SK-N-SH (cell line): ENCODE results near the gene ZC3H12C. TPM values are rescaled to one million over a fixed set of nuclear protein-coding genes. Genes with fewer than 3 reads are reported as not detected.

Source experiments
- CTCF ChIA-PET: fragments of 300-600, 350-600 bp; formaldehyde crosslinking; extraction: SDS; loops from one replicate; lab custom pipeline; 2021; lab: Yijun Ruan, JAX
- POLR2A ChIA-PET: fragments of 350-600 bp; sonication (Branson Sonifier 250); formaldehyde crosslinking; extraction: SDS; loops from one replicate; lab custom pipeline; 2020; ENCODE audit warnings: antibody characterized with exemption, inconsistent platforms; lab: Yijun Ruan, JAX
- DNase-seq: peaks from one replicate; pipeline ENCODE4 v3.0.0; 2012
- H2AFZ ChIP-seq: fragments of 200-600 bp; sonication (generic); 2 replicates; pipeline ENCODE4 v1.8.1; 2016; ENCODE audit warnings: antibody characterized with exemption, mild to moderate bottlenecking, low read depth
- H3F3A ChIP-seq: fragments of 200-600 bp; sonication (generic); replicated peaks from 2 replicates; pipeline ENCODE3; 2016; ENCODE audit warnings: antibody characterized with exemption, mild to moderate bottlenecking; ENCODE audit not compliant: insufficient read depth
- H3K27ac ChIP-seq, 2 experiments: fragments of 200-500 bp in 1 of 2; fragments of 200-600 bp in 1 of 2; sonication (Bioruptor generic) in 1 of 2; sonication (generic), shearing (Covaris generic) in 1 of 2; 2 replicates each; pipeline versions ENCODE4 v1.5.1 to v1.6.1; 2014 to 2016; ENCODE audit warnings: low read depth in 2 of 2, inconsistent platforms in 1 of 2, low read length in 1 of 2, mild to moderate bottlenecking in 1 of 2, mixed read lengths in 1 of 2
- H3K27me3 ChIP-seq: fragments of 200-600 bp; sonication (generic), shearing (Covaris generic); 2 replicates; pipeline ENCODE4 v1.6.1; 2016; ENCODE audit warnings: mixed run types; ENCODE audit not compliant: insufficient read depth
- H3K36me3 ChIP-seq, 2 experiments: fragments of 200-500 bp in 1 of 2; fragments of 200-600 bp in 1 of 2; sonication (Bioruptor generic) in 1 of 2; sonication (generic) in 1 of 2; replicated peaks in 1 of 2; 2 replicates each; pipeline versions ENCODE3 to v1.5.1; 2014 to 2016; ENCODE audit warnings: low read length in 1 of 2, mild to moderate bottlenecking in 1 of 2; ENCODE audit not compliant: insufficient read depth in 2 of 2, control insufficient read depth in 1 of 2
- H3K4me1 ChIP-seq, 2 experiments: fragments of 200-500 bp in 1 of 2; fragments of 200-600 bp in 1 of 2; sonication (Bioruptor generic) in 1 of 2; sonication (generic), shearing (Covaris generic) in 1 of 2; 2 replicates each; pipeline versions ENCODE4 v1.5.1 to v1.6.1; 2014 to 2016; ENCODE audit warnings: low read depth in 1 of 2, low read length in 1 of 2, mixed run types in 1 of 2; ENCODE audit not compliant: insufficient read depth in 2 of 2, control insufficient read depth in 1 of 2
- H3K4me2 ChIP-seq: fragments of 200-600 bp; sonication (generic), shearing (Covaris generic); 2 replicates; pipeline ENCODE4 v1.6.1; 2017; ENCODE audit warnings: mixed run types
- H3K4me3 ChIP-seq, 2 experiments: fragments of 200-500 bp in 1 of 2; fragments of 200-600 bp in 1 of 2; sonication (Bioruptor generic) in 1 of 2; sonication (generic), shearing (Covaris generic) in 1 of 2; 2 replicates each; pipeline versions ENCODE4 v1.5.1 to v1.8.1; 2014 to 2016; ENCODE audit warnings: low read depth in 2 of 2, inconsistent platforms in 1 of 2, low read length in 1 of 2, mild to moderate bottlenecking in 1 of 2, mixed read lengths in 1 of 2, moderate library complexity in 1 of 2
- H3K79me2 ChIP-seq: fragments of 200-600 bp; sonication (generic); 2 replicates; pipeline ENCODE4 v1.8.1; 2017; ENCODE audit warnings: mild to moderate bottlenecking; ENCODE audit not compliant: insufficient read depth
- H3K9ac ChIP-seq: fragments of 200-600 bp; sonication (generic); 2 replicates; pipeline ENCODE4 v1.6.1; 2017; ENCODE audit warnings: mixed run types
- H3K9me2 ChIP-seq: fragments of 200-600 bp; sonication (generic); 2 replicates; pipeline ENCODE4 v1.6.1; 2017; ENCODE audit warnings: mixed run types
- H3K9me3 ChIP-seq: fragments of 200-600 bp; sonication (generic); 2 replicates; pipeline ENCODE4 v1.6.1; 2017; ENCODE audit warnings: mixed run types, mild to moderate bottlenecking, moderate library complexity
- H4K20me1 ChIP-seq: fragments of 200-600 bp; sonication (generic); 2 replicates; pipeline ENCODE4 v1.6.1; 2017; ENCODE audit warnings: mild to moderate bottlenecking, mixed run types; ENCODE audit not compliant: insufficient read depth
- ELF1 ChIP-seq: IDR thresholded peaks from 2 replicates; pipeline ENCODE4 v1.4.0; 2012
- EZH2phosphoT487 ChIP-seq: fragments of 200-600 bp; sonication (generic); IDR thresholded peaks from 2 replicates; pipeline ENCODE4 v1.6.1; 2017; ENCODE audit warnings: low read depth, mixed run types, mild to moderate bottlenecking, antibody characterized with exemption, moderate library complexity, borderline replicate concordance
- FOXJ3 ChIP-seq: sonication (generic); formaldehyde crosslinking; IDR thresholded peaks from 2 replicates; pipeline ENCODE4 v1.5.1; 2020; ENCODE audit warnings: mild to moderate bottlenecking, missing genetic modification reagents
- GABPA ChIP-seq: IDR thresholded peaks from 2 replicates; pipeline ENCODE4 v1.4.0; 2012; ENCODE audit warnings: low read depth, mild to moderate bottlenecking
- GATA2 ChIP-seq: sonication (generic); formaldehyde crosslinking; IDR thresholded peaks from 2 replicates; pipeline ENCODE4 v1.5.0; 2020; ENCODE audit warnings: mild to moderate bottlenecking, missing genetic modification reagents
- JUND ChIP-seq: IDR thresholded peaks from 2 replicates; pipeline ENCODE4 v1.4.0; 2012
- MXI1 ChIP-seq: IDR thresholded peaks from 2 replicates; pipeline ENCODE4 v1.6.1; 2012; ENCODE audit warnings: mild to moderate bottlenecking, low read depth, low read length, improper control_type of control experiment
- PBX3 ChIP-seq: IDR thresholded peaks from 2 replicates; pipeline ENCODE4; 2012
- POLR2AphosphoS5 ChIP-seq: IDR thresholded peaks from 2 replicates; pipeline ENCODE4 v1.6.1; 2012; ENCODE audit warnings: low read depth, low read length
- REST ChIP-seq: IDR thresholded peaks from 2 replicates; pipeline ENCODE4 v1.6.1; 2012; ENCODE audit warnings: mild to moderate bottlenecking, low read depth, low read length, moderate library complexity
- RFX5 ChIP-seq: IDR thresholded peaks from 2 replicates; pipeline ENCODE4 v1.6.1; 2012; ENCODE audit warnings: mild to moderate bottlenecking, improper control_type of control experiment, low read length
- SMC3 ChIP-seq: IDR thresholded peaks from 2 replicates; pipeline ENCODE4 v1.6.1; 2012; ENCODE audit warnings: low read depth, low read length, improper control_type of control experiment
- TAF1 ChIP-seq: IDR thresholded peaks from 2 replicates; pipeline ENCODE4 v1.6.1; 2012; ENCODE audit warnings: low read depth, mild to moderate bottlenecking, low read length, moderate library complexity, borderline replicate concordance
- TCF12 ChIP-seq: IDR thresholded peaks from 2 replicates; pipeline ENCODE4 v1.4.0; 2012
- TEAD4 ChIP-seq: IDR thresholded peaks from 2 replicates; pipeline ENCODE4 v1.4.0; 2012; ENCODE audit warnings: mild to moderate bottlenecking, borderline replicate concordance; ENCODE audit not compliant: insufficient read depth
- USF1 ChIP-seq: IDR thresholded peaks from 2 replicates; pipeline ENCODE4 v1.4.0; 2012; ENCODE audit warnings: low read depth, borderline replicate concordance
- YY1 ChIP-seq: IDR thresholded peaks from 2 replicates; pipeline ENCODE4 v1.4.0; 2012; ENCODE audit warnings: low read depth, mild to moderate bottlenecking
- WGBS: methylation state at CpG from one replicate; pipeline ENCODE4 v1.1.6; 2017; ENCODE audit warnings: low lambda C conversion rate; 5-methylcytosine and 5-hydroxymethylcytosine counted together
- polyA plus RNA-seq, 3 experiments: library from polyadenylated mRNA; depleted of rRNA; stranded (reverse); fragments of >200 nt; gene quantifications; 2 replicates each; pipeline ENCODE4 v1.2.3, GENCODE V29; 2012
- TF ChIP-seq, protein P1 (sequence below): IDR thresholded peaks from 2 replicates; pipeline ENCODE4 v1.4.0; 2012; ENCODE audit warnings: low read depth, borderline replicate concordance

ZC3H12C gene
- polyA plus RNA-seq, 1 of the 3 experiments (the other 2 are of a cell fraction) = 2.8 TPM

DNA sequence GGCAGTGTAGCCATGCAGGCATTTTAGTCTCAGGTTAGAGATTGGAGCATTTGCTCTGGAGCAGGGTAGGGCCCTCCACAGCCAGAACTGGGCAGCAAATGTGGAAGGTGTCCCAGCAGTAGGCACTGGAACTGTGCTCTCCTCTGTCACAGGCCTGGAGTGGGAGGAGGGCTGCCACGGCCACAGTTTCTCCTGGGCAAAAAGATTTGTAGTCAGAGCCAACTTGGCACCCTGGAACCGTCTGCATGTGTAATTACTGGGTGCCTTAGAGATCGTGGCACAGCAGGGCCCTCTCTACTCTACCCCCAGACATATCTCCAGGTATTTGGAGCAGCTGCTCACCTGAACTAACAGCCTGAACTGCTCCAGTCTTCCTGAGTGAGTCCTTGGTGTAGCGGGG lies 93.7 kb downstream of the ZC3H12C start:
- 93% methylated on average over 3 of the region's 4 CpGs for WGBS
- Histone ChIP-seq H3K4me2 (no peak overlapping the region), H3K79me2 (no peaks in the 10 kb centered on the region), H3F3A (no peaks in the 10 kb centered on the region), H3K4me1 (no peaks in the 10 kb centered on the region; a peak in 1 of 4 replicates), H3K4me3 (no peak overlapping the region), H4K20me1 (no peaks in the 10 kb centered on the region), H3K27ac (no peak overlapping the region), H3K9me3 (no peaks in the 10 kb centered on the region), H3K9me2 (no peaks in the 10 kb centered on the region), H3K27me3 (no peaks in the 10 kb centered on the region), H2AFZ (no peak overlapping the region), H3K9ac (no peak overlapping the region), H3K36me3 (no peaks in the 10 kb centered on the region)
- DNase-seq = no peak
- POLR2A ChIA-PET = no interaction called here
- TF ChIP-seq POLR2AphosphoS5 (no peak), MXI1 (no peak), EZH2phosphoT487 (no peak), TAF1 (no peak), SMC3 (no peak), YY1 (no peak), JUND (no peak), GATA2 (CRISPR knock-in tag) (no peak), TCF12 (no peak), USF1 (no peak), ELF1 (no peak), TEAD4 (no peak), REST (no peak), RFX5 (no peak), PBX3 (no peak), GABPA (no peak), FOXJ3 (CRISPR knock-in tag) (no peak)
- TF ChIP-seq, protein P1, sequence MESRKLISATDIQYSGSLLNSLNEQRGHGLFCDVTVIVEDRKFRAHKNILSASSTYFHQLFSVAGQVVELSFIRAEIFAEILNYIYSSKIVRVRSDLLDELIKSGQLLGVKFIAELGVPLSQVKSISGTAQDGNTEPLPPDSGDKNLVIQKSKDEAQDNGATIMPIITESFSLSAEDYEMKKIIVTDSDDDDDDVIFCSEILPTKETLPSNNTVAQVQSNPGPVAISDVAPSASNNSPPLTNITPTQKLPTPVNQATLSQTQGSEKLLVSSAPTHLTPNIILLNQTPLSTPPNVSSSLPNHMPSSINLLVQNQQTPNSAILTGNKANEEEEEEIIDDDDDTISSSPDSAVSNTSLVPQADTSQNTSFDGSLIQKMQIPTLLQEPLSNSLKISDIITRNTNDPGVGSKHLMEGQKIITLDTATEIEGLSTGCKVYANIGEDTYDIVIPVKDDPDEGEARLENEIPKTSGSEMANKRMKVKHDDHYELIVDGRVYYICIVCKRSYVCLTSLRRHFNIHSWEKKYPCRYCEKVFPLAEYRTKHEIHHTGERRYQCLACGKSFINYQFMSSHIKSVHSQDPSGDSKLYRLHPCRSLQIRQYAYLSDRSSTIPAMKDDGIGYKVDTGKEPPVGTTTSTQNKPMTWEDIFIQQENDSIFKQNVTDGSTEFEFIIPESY = no peak
- CTCF ChIA-PET = interaction anchor here (1.8 kb wide), 1 partner anchor 14 kb away, joined by 6 read pairs; no protein-coding TSS in a partner anchor
